Neural cell (in vitro differentiated cells): ENCODE measurements around the gene SERTAD1. TPM values are rescaled to one million over a fixed set of nuclear protein-coding genes. Genes with fewer than 3 reads are reported as not detected.

Experiments
- H2AFZ ChIP-seq: fragments of 200-600, 300-800 bp; sonication (generic), shearing (Covaris generic); 2 replicates; pipeline ENCODE4 v1.6.0; 2014; ENCODE audit warnings: low read depth, mild to moderate bottlenecking, antibody characterized with exemption, low read length, moderate library complexity
- H3F3A ChIP-seq: fragments of 200-600 bp; shearing (Covaris generic); 2 replicates; pipeline ENCODE4 v1.6.1; 2016; ENCODE audit warnings: mild to moderate bottlenecking, moderate library complexity, mixed read lengths, antibody characterized with exemption, low read length; ENCODE audit not compliant: insufficient read depth, poor library complexity, severe bottlenecking
- H3K27ac ChIP-seq: fragments of 200-600, 300-800 bp; sonication (generic), shearing (Covaris generic); 2 replicates; pipeline ENCODE4 v1.5.1; 2014; ENCODE audit warnings: mild to moderate bottlenecking, low read length, moderate library complexity
- H3K27me3 ChIP-seq: fragments of 300-800, 200-600 bp; sonication (generic), shearing (Covaris generic); 2 replicates; pipeline ENCODE4 v1.6.0; 2014; ENCODE audit warnings: mild to moderate bottlenecking, low read depth, low read length, moderate library complexity; ENCODE audit not compliant: insufficient read depth
- H3K36me3 ChIP-seq: fragments of 300-800, 200-600 bp; sonication (generic), shearing (Covaris generic); 2 replicates; pipeline ENCODE4 v1.5.1; 2014; ENCODE audit warnings: mild to moderate bottlenecking, antibody characterized with exemption, low read length, moderate library complexity; ENCODE audit not compliant: insufficient read depth
- H3K4me2 ChIP-seq: fragments of 300-800, 200-600 bp; sonication (generic), shearing (Covaris generic); 2 replicates; pipeline ENCODE4 v1.6.0; 2014; ENCODE audit warnings: mild to moderate bottlenecking, low read length
- H3K4me3 ChIP-seq: fragments of 300-800, 200-600 bp; sonication (generic), shearing (Covaris generic); 2 replicates; pipeline ENCODE4 v1.5.1; 2014; ENCODE audit warnings: mild to moderate bottlenecking, low read length, moderate library complexity
- H3K79me2 ChIP-seq: fragments of 200-600 bp; shearing (Covaris generic); replicated peaks from 2 replicates; pipeline ENCODE4 v1.6.0; 2014; ENCODE audit warnings: mild to moderate bottlenecking, low read length, moderate library complexity; ENCODE audit not compliant: insufficient read depth
- H3K9ac ChIP-seq: fragments of 300-800, 200-600 bp; sonication (generic), shearing (Covaris generic); 2 replicates; pipeline ENCODE4 v1.6.1; 2016; ENCODE audit warnings: mild to moderate bottlenecking, low read length, mixed read lengths
- H3K9me2 ChIP-seq: fragments of 200-600 bp; shearing (Covaris generic); 2 replicates; pipeline ENCODE4 v1.6.1; 2016; ENCODE audit warnings: mild to moderate bottlenecking, low read length, mixed read lengths; ENCODE audit not compliant: insufficient read depth
- H3K9me3 ChIP-seq: fragments of 200-600, 300-800 bp; sonication (generic), shearing (Covaris generic); 2 replicates; pipeline ENCODE4 v1.6.1; 2016; ENCODE audit warnings: mild to moderate bottlenecking, mixed run types, low read length, moderate library complexity, mixed read lengths
- H4K20me1 ChIP-seq: fragments of 200-600 bp; shearing (Covaris generic); 2 replicates; pipeline ENCODE4 v1.6.1; 2016; ENCODE audit warnings: mild to moderate bottlenecking, mixed run types; ENCODE audit not compliant: insufficient read depth
- EP300 ChIP-seq: fragments of 450-650 bp; conservative IDR thresholded peaks from 2 replicates; pipeline ENCODE4 v1.6.1; 2014; ENCODE audit warnings: antibody characterized with exemption, mild to moderate bottlenecking, moderate library complexity; ENCODE audit not compliant: poor library complexity, severe bottlenecking
- EZH2 ChIP-seq: fragments of 200-600, 300-800 bp; shearing (Covaris generic), sonication (generic); IDR thresholded peaks from 2 replicates; pipeline ENCODE4 v1.6.1; 2014; ENCODE audit warnings: antibody characterized with exemption, low read length, borderline replicate concordance, mild to moderate bottlenecking; ENCODE audit not compliant: insufficient read depth, poor library complexity, severe bottlenecking
- MXI1 ChIP-seq: fragments of 450-650 bp; conservative IDR thresholded peaks from 2 replicates; pipeline ENCODE4 v1.6.1; 2014; ENCODE audit warnings: antibody characterized with exemption, mild to moderate bottlenecking; ENCODE audit not compliant: poor library complexity, severe bottlenecking
- POLR2AphosphoS5 ChIP-seq: IDR thresholded peaks from 2 replicates; pipeline ENCODE4 v1.6.1; 2012
- RAD21 ChIP-seq: fragments of 450-650 bp; conservative IDR thresholded peaks from 2 replicates; pipeline ENCODE4 v1.6.1; 2014; ENCODE audit warnings: antibody characterized with exemption, mild to moderate bottlenecking, moderate library complexity
- REST ChIP-seq: IDR thresholded peaks from 2 replicates; pipeline ENCODE4 v1.6.1; 2012; ENCODE audit warnings: borderline replicate concordance
- SMC3 ChIP-seq: fragments of 450-650 bp; conservative IDR thresholded peaks from 2 replicates; pipeline ENCODE4 v1.6.1; 2014; ENCODE audit warnings: antibody characterized with exemption, mild to moderate bottlenecking, moderate library complexity; ENCODE audit not compliant: poor library complexity
- TAF1 ChIP-seq: IDR thresholded peaks from 2 replicates; pipeline ENCODE4 v1.6.1; 2012; ENCODE audit warnings: low read depth
- polyA plus RNA-seq: library from polyadenylated mRNA; depleted of rRNA; stranded (reverse); fragments of >200 nt; gene quantifications from 2 replicates; pipeline ENCODE4 v1.2.3, GENCODE V29; 2014
- TF ChIP-seq, protein P1 (sequence below): fragments of 450-650 bp; IDR thresholded peaks from 2 replicates; pipeline ENCODE4 v1.5.1; 2014; ENCODE audit warnings: antibody characterized with exemption, mild to moderate bottlenecking, moderate library complexity; ENCODE audit not compliant: poor library complexity, severe bottlenecking

The SERTAD1 gene
- polyA plus RNA-seq, 1 donor from 2014 or later, result 3.3 TPM

GRCh38 chr19:40452016-40452415 lies 26.2 kb upstream of the SERTAD1 start:
- Histone ChIP-seq H2AFZ (no peak overlapping the region), H3K9ac (no peak overlapping the region), H3F3A (no peaks in the 10 kb centered on the region), H4K20me1 (no peaks in the 10 kb centered on the region), H3K79me2 (no peaks in the 10 kb centered on the region), H3K9me3 (no peaks in the 10 kb centered on the region), H3K27ac (no peak overlapping the region), H3K36me3 (no peaks in the 10 kb centered on the region), H3K4me2 (no peak overlapping the region), H3K27me3 (no peaks in the 10 kb centered on the region), H3K4me3 (no peak overlapping the region), H3K9me2 (no peaks in the 10 kb centered on the region)
- TF ChIP-seq REST (no peak), EP300 (no peak), MXI1 (no peak), POLR2AphosphoS5 (no peak), TAF1 (no peak), SMC3 (no peak), RAD21 (no peak), EZH2 (no peak)
- TF ChIP-seq, protein P1, sequence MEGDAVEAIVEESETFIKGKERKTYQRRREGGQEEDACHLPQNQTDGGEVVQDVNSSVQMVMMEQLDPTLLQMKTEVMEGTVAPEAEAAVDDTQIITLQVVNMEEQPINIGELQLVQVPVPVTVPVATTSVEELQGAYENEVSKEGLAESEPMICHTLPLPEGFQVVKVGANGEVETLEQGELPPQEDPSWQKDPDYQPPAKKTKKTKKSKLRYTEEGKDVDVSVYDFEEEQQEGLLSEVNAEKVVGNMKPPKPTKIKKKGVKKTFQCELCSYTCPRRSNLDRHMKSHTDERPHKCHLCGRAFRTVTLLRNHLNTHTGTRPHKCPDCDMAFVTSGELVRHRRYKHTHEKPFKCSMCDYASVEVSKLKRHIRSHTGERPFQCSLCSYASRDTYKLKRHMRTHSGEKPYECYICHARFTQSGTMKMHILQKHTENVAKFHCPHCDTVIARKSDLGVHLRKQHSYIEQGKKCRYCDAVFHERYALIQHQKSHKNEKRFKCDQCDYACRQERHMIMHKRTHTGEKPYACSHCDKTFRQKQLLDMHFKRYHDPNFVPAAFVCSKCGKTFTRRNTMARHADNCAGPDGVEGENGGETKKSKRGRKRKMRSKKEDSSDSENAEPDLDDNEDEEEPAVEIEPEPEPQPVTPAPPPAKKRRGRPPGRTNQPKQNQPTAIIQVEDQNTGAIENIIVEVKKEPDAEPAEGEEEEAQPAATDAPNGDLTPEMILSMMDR, result no peak

- no peaks in the 10 kb centered on the region for H3K9me2 ChIP-seq
- H3K27me3 ChIP-seq, result no peaks in the 10 kb centered on the region
- no peaks in the 10 kb centered on the region for H4K20me1 ChIP-seq
- no peak overlapping the region for H2AFZ ChIP-seq
- no peaks in the 10 kb centered on the region for H3K9me3 ChIP-seq
- TF ChIP-seq EP300, result no peak
- no peak for TF ChIP-seq POLR2AphosphoS5
- TF ChIP-seq, protein P1, result no peak
- TF ChIP-seq EZH2, result no peak
- TF ChIP-seq TAF1, result no peak
- TF ChIP-seq SMC3, result no peak
- TF ChIP-seq MXI1, result no peak
- no peak for TF ChIP-seq REST
- TF ChIP-seq RAD21, result no peak
- H3K27ac ChIP-seq, result no peak overlapping the region
- no peaks in the 10 kb centered on the region for H3K36me3 ChIP-seq
- H3F3A ChIP-seq, result no peaks in the 10 kb centered on the region
- H3K79me2 ChIP-seq, result no peaks in the 10 kb centered on the region
- no peak overlapping the region for H3K4me2 ChIP-seq
- H3K9ac ChIP-seq, result no peak overlapping the region
- H3K4me3 ChIP-seq, result no peak overlapping the region
Measured at GRCh38 chr19:40450664-40451063, 24.9 kb upstream of the SERTAD1 start.
